Gastrocnemius medialis (tissue), 4 donors: ENCODE results near the gene GALNTL6. TPM values are rescaled to one million over a fixed set of nuclear protein-coding genes. Genes with fewer than 3 reads are reported as not detected.

Source experiments
- ATAC-seq, 2 donors: fragments of 150-250 bp; one replicate each; pipeline ENCODE4 v1.9.1; 2016
- DNase-seq, 2 donors: peaks; one replicate each; pipeline ENCODE4 v3.0.0-alpha.2; 2019
- H3K27ac ChIP-seq, 4 donors: fragments of 200-600 bp; sonication (generic); 1 replicate in 1 of 4; 2 replicates in 3 of 4; pipeline ENCODE4 v1.5.1; 2016 to 2018; ENCODE audit warnings: mild to moderate bottlenecking in 2 of 4, moderate library complexity in 1 of 4
- H3K27me3 ChIP-seq, 3 donors: fragments of 200-600 bp; sonication (generic) in 2 of 3; 1 replicate in 1 of 3; 2 replicates in 2 of 3; pipeline versions ENCODE4 v1.5.1 to v1.6.0; 2016 to 2019; ENCODE audit warnings: mild to moderate bottlenecking in 1 of 3, moderate library complexity in 1 of 3
- H3K36me3 ChIP-seq, 2 donors: fragments of 200-600 bp; sonication (generic) in 1 of 2; one replicate each; pipeline ENCODE4 v1.5.1; 2017 to 2018
- H3K4me1 ChIP-seq, 2 donors: fragments of 200-600 bp; sonication (generic) in 1 of 2; one replicate each; pipeline ENCODE4 v1.5.1; 2016 to 2017; ENCODE audit warnings: mild to moderate bottlenecking in 2 of 2
- H3K4me3 ChIP-seq, 4 donors: fragments of 200-600 bp; sonication (generic) in 3 of 4; 1 replicate in 1 of 4; 2 replicates in 3 of 4; pipeline ENCODE4 v1.5.1; 2016 to 2019; ENCODE audit warnings: mild to moderate bottlenecking in 2 of 4
- H3K9me3 ChIP-seq, 3 donors: fragments of 200-600 bp; sonication (generic) in 2 of 3; 1 replicate in 1 of 3; 2 replicates in 2 of 3; pipeline ENCODE4 v1.5.1; 2016 to 2019
- POLR2A ChIP-seq, 2 donors: fragments of 450-650 bp; IDR thresholded peaks; one replicate each; pipeline ENCODE4 v1.6.1; 2017; ENCODE audit warnings: antibody characterized with exemption in 2 of 2, mild to moderate bottlenecking in 2 of 2, moderate library complexity in 2 of 2
- in situ Hi-C, 4 donors: fragments of 200-750 bp; cut with MboI; loops; one replicate each; pipeline versions ENCODE4 v1.15.0 to v1.8.0; 2017; ENCODE audit warnings: low sequenced_read_pairs in 4 of 4
- intact Hi-C: fragments of 100-400 bp; cut with DNase I; formaldehyde crosslinking; loops from one replicate; pipeline ENCODE4 v1.15.1; 2023; ENCODE audit warnings: low total_unique reads
- total RNA-seq, 4 donors: library from RNA; depleted of rRNA; stranded (reverse); fragments of >200 nt; gene quantifications; one replicate each; pipeline versions ENCODE4 v1.1.0 to v1.2.3, GENCODE V29; 2016
- TF ChIP-seq, protein P1 (sequence below), 5 experiments: fragments of 450-650 bp in 3 of 5; fragments of 200-600 bp in 2 of 5; sonication (generic) in 2 of 5; IDR thresholded peaks in 4 of 5; conservative IDR thresholded peaks in 1 of 5; 1 replicate in 4 of 5; 2 replicates in 1 of 5; pipeline ENCODE4 v1.5.1; 2016 to 2019; ENCODE audit warnings: antibody characterized with exemption in 5 of 5, mild to moderate bottlenecking in 3 of 5, moderate library complexity in 3 of 5

The GALNTL6 gene
- total RNA-seq, 4 donors from 2014 or later, result not detected

DNA sequence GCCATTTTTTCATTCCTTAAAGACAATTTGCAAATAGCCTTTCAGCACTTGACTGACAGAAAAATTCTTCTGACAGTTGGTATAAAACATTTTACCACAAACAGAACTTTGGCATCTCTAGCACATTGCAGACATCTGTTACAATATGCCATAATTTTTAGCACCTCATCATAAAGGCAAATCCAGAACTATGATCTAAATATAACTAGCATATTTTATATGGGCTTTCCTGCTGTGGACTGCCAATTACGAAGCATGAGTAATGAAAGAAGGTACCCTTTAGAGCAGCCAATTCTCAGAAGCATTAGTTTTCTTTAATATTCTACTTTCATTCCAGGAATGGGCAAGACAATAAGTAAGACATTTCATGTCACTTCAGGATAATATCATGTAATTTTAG is 708.0 kb downstream of the GALNTL6 start:
- Histone ChIP-seq H3K36me3 (no peaks in the 10 kb centered on the region), H3K9me3 (no peaks in the 10 kb centered on the region), H3K27ac (no peak overlapping the region), H3K27me3 (no peaks in the 10 kb centered on the region), H3K4me3 (no peak overlapping the region), H3K4me1 (no peaks in the 10 kb centered on the region)
- intact Hi-C loops (no loop called here), in situ Hi-C loops (no loop called here)
- DNase-seq (no peak), ATAC-seq (no peak)
- TF ChIP-seq, protein P1, sequence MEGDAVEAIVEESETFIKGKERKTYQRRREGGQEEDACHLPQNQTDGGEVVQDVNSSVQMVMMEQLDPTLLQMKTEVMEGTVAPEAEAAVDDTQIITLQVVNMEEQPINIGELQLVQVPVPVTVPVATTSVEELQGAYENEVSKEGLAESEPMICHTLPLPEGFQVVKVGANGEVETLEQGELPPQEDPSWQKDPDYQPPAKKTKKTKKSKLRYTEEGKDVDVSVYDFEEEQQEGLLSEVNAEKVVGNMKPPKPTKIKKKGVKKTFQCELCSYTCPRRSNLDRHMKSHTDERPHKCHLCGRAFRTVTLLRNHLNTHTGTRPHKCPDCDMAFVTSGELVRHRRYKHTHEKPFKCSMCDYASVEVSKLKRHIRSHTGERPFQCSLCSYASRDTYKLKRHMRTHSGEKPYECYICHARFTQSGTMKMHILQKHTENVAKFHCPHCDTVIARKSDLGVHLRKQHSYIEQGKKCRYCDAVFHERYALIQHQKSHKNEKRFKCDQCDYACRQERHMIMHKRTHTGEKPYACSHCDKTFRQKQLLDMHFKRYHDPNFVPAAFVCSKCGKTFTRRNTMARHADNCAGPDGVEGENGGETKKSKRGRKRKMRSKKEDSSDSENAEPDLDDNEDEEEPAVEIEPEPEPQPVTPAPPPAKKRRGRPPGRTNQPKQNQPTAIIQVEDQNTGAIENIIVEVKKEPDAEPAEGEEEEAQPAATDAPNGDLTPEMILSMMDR (IDR thresholded peaks at IDR 0.05 in 4 of 5, conservative IDR thresholded peaks at IDR 0.05 in 1 of 5), result no peak
- no peak for TF ChIP-seq POLR2A (IDR thresholded peaks at IDR 0.05)

DNA sequence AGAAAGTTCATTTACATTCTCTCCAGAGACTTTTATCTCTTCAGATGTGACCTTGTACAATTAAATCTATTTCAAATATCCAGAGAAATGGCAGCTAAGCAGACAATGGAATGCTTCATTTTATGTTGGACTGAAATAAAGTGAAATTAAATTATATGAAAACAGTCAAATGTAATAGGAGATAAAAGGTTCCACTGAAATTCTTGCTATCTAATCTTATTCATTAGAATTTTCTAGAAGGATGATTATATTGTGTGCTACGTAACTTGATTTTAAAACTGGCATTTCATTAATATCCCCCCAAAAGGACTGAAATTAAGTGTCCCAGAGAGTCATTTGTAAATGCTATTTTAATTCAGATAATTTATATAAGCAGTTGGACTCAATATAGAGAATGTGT is 708.5 kb downstream of the GALNTL6 start:
- no peaks in the 10 kb centered on the region for H3K4me1 ChIP-seq
- H3K9me3 ChIP-seq, result no peaks in the 10 kb centered on the region
- no peaks in the 10 kb centered on the region for H3K36me3 ChIP-seq
- intact Hi-C loops (no loop called here), in situ Hi-C loops (no loop called here)
- no peak overlapping the region for H3K27ac ChIP-seq
- DNase-seq (no peak), ATAC-seq (no peak)
- H3K4me3 ChIP-seq, result no peak overlapping the region
- TF ChIP-seq, protein P1 (IDR thresholded peaks at IDR 0.05 in 4 of 5, conservative IDR thresholded peaks at IDR 0.05 in 1 of 5), result no peak
- TF ChIP-seq POLR2A (IDR thresholded peaks at IDR 0.05), result no peak
- H3K27me3 ChIP-seq, result no peaks in the 10 kb centered on the region

DNA sequence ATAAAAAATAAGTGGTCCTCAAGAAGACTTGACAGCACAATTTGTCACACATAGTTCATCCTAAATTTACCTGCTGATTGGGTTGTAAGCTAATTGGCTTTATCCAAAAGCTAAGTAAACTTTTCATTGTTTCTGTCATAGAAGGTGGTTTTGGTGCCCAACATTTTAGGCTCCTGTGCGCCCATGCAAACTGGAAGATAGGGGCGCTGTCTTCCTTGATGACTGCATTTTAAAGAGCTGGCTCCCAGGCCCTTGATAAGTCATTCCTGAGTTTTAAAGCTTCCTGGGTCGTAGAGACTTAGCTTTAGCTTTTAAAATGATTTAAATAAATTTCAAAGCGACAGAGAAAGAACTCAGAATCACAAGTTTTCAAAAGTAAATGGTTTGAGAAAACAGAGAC is 730.0 kb downstream of the GALNTL6 start:
- TF ChIP-seq POLR2A (IDR thresholded peaks at IDR 0.05), result no peak
- TF ChIP-seq, protein P1 (IDR thresholded peaks at IDR 0.05 in 4 of 5, conservative IDR thresholded peaks at IDR 0.05 in 1 of 5), result no peak
- no peak overlapping the region for H3K4me3 ChIP-seq

DNA sequence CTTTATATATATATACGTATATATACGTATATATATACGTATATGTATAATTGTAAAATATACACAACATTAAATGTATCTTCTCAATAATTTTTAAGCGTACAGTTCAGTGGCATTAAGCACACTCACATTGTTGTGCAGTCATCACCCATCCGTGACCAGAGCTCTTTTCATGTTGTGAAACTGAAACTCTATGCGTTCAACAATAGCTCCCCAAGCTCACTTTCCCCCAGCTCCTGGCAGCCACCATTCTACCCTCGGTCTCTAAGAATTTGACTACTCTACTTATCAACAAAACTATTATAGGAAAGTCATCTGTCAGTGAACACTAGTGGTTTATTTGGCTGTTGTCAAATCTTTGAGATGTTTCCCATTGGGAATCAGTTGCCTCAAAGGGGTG is 733.6 kb downstream of the GALNTL6 start:
- H3K9me3 ChIP-seq, result no peaks in the 10 kb centered on the region
- H3K4me3 ChIP-seq, result no peak overlapping the region
- intact Hi-C loops (no loop called here), in situ Hi-C loops (no loop called here)
- no peaks in the 10 kb centered on the region for H3K36me3 ChIP-seq
- no peak for ATAC-seq
- H3K27me3 ChIP-seq, result no peaks in the 10 kb centered on the region
- no peak for DNase-seq
- H3K4me1 ChIP-seq, result no peaks in the 10 kb centered on the region
- no peak overlapping the region for H3K27ac ChIP-seq
- TF ChIP-seq, protein P1 (IDR thresholded peaks at IDR 0.05 in 4 of 5, conservative IDR thresholded peaks at IDR 0.05 in 1 of 5), result no peak
- TF ChIP-seq POLR2A (IDR thresholded peaks at IDR 0.05), result no peak

More for the DNA sequence above, 730.0 kb downstream of the GALNTL6 start:
- H3K27ac ChIP-seq, result no peak overlapping the region
- in situ Hi-C loops (no loop called here), intact Hi-C loops (no loop called here)
- no peaks in the 10 kb centered on the region for H3K36me3 ChIP-seq
- DNase-seq, result no peak
- H3K4me1 ChIP-seq, result no peaks in the 10 kb centered on the region
- no peaks in the 10 kb centered on the region for H3K27me3 ChIP-seq
- H3K9me3 ChIP-seq, result no peaks in the 10 kb centered on the region
- no peak for ATAC-seq

DNA sequence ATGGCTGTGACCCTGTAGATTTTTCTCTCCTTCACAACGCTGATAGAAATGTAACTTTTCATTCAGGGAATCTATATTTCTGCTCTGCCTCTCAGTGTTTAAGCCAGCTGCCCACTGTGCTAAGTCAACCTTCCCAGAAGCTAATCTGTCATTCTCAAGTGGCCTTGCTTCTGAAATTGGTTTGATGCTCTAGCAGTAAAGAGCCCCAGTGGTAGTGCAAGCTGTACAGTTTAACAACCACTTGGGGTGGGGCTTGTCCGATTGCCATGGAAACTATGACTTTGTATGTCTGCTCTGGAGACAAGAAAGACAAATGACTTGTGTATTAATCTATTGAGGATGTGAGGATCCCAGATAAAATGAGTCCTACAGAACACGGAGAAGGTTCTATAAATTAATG is 734.5 kb downstream of the GALNTL6 start:
- TF ChIP-seq, protein P1 (IDR thresholded peaks at IDR 0.05 in 4 of 5, conservative IDR thresholded peaks at IDR 0.05 in 1 of 5), result no peak
- intact Hi-C loops, result no loop called here
- in situ Hi-C loops, result no loop called here
- H3K9me3 ChIP-seq, result no peaks in the 10 kb centered on the region
- ATAC-seq, result no peak
- no peaks in the 10 kb centered on the region for H3K4me1 ChIP-seq
- no peaks in the 10 kb centered on the region for H3K27me3 ChIP-seq
- no peak for DNase-seq
- no peak overlapping the region for H3K27ac ChIP-seq
- H3K36me3 ChIP-seq, result no peaks in the 10 kb centered on the region
- H3K4me3 ChIP-seq, result no peak overlapping the region
